Stimulated activated CD8-positive, alpha-beta memory T cell treated with anti-CD3 and anti-CD28 coated beads, Interleukin-12 subunit alpha, Interleukin-12 subunit beta, amount 100 ng/mL, for 4 hours (primary cell): ENCODE data around the gene SPECC1L.

Experiments
- DNase-seq: peaks from one replicate; pipeline ENCODE4 v3.0.0-alpha.2; 2020; ENCODE audit warnings: low read depth

SPECC1L gene

GRCh38 chr22:24366701-24367100, 96.1 kb downstream of the SPECC1L start:
- DNase-seq = no peak

GRCh38 chr22:24367841-24368240, 97.2 kb downstream of the SPECC1L start:
- no peak for DNase-seq

GRCh38 chr22:24370401-24370800, 99.8 kb downstream of the SPECC1L start:
- no peak for DNase-seq

- no peak for DNase-seq
Measured at GRCh38 chr22:24376002-24376401, 105.4 kb downstream of the SPECC1L start.

- DNase-seq = no peak
Measured at GRCh38 chr22:24376586-24376985, 106.0 kb downstream of the SPECC1L start.

GRCh38 chr22:24379536-24379935, 108.9 kb downstream of the SPECC1L start:
- DNase-seq = no peak

GRCh38 chr22:24380220-24380904, 109.7 kb downstream of the SPECC1L start:
- DNase-seq = no peak

- no peak for DNase-seq
Measured at GRCh38 chr22:24380905-24381230, 110.2 kb downstream of the SPECC1L start.

- no peak for DNase-seq
Measured at GRCh38 chr22:24383061-24383460, 112.4 kb downstream of the SPECC1L start.

- no peak for DNase-seq
Measured at GRCh38 chr22:24384131-24384530, 113.5 kb downstream of the SPECC1L start.

GRCh38 chr22:24386937-24387471, 116.4 kb downstream of the SPECC1L start:
- no peak for DNase-seq

GRCh38 chr22:24389680-24390079, 119.0 kb downstream of the SPECC1L start:
- no peak for DNase-seq

- no peak for DNase-seq
Measured at GRCh38 chr22:24390156-24390555, 119.5 kb downstream of the SPECC1L start.

- DNase-seq = no peak
Measured at GRCh38 chr22:24390576-24390975, 119.9 kb downstream of the SPECC1L start.

- no peak for DNase-seq
Measured at GRCh38 chr22:24391836-24392217, 121.2 kb downstream of the SPECC1L start.

GRCh38 chr22:24392218-24392931, 121.7 kb downstream of the SPECC1L start:
- no peak for DNase-seq

- DNase-seq = no peak
Measured at GRCh38 chr22:24393012-24393559, 122.5 kb downstream of the SPECC1L start.

- DNase-seq = no peak
Measured at GRCh38 chr22:24393848-24394247, 123.2 kb downstream of the SPECC1L start.

- no peak for DNase-seq
Measured at GRCh38 chr22:24394254-24394653, 123.6 kb downstream of the SPECC1L start.

- no peak for DNase-seq
Measured at GRCh38 chr22:24398409-24398808, 127.8 kb downstream of the SPECC1L start.

GRCh38 chr22:24400034-24400725, 129.5 kb downstream of the SPECC1L start:
- no peak for DNase-seq

- no peak for DNase-seq
Measured at GRCh38 chr22:24400726-24401596, 130.3 kb downstream of the SPECC1L start.
